ENCODE measurements around the gene TMEM181. TPM values are rescaled to one million over a fixed set of nuclear protein-coding genes. Genes with fewer than 3 reads are reported as not detected.

The TMEM181 gene
- total and polyA plus RNA-seq, 2 of the 13 experiments (the other 11 are each of a cell fraction or from before 2014, with no cell fraction given): 59.1 to 108 TPM

DNA sequence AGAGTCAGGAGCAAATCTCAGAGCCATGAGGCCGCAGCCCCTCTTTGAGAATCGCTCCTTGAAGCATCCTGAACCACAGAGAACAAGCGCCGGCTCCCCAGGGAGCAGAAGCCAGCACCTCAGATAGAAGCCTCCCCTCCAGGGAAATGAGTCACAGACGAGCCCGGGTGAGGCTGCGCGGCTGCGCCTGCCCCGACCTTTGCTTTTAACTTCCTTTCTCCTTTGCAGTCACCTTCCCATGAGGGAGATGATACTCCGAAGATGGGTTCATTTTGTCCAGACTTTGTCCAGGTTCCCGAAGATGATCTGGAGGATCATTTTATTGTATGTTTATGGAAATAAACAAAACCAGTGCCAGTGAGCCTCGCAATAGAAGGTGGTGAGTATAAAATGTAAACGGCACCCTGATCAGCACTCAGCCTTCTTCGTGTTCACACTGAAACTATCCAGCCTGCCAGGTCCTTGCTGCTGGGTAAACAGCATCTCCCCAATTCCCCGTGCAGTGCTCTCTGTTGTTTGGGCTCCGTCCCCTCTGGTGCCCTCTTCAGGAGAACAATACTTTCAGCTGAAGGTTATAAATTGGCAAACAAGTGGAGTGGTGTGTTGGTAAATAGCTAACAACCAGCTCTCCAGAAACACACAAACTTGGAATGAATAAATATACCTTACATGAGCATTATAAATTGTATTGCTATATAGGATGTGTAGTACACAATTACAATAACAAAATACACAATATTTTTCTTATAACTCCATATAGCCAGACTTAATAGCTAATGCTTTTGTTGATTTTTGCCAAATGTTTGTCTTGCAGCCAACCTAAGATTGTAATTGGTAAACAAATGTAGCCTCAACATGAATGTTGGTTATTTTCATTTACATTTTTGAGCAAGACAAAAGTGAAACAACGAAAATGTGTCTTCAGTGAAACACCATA lies 41.4 kb upstream of the TMEM181 start:
- Histone ChIP-seq H3K9ac (ENCODE audit: insufficient read depth, low read depth, low read length) (no peak overlapping the region), H2AFZ (ENCODE audit: low read length) (no peak overlapping the region), H3K79me2 (ENCODE audit: insufficient read depth, low read length) (no peaks in the 10 kb centered on the region), H3K9me3 (ENCODE audit: low read length) (no peaks in the 10 kb centered on the region), H3K4me3 (replicated peaks in 1 of 3; ENCODE audit: insufficient read depth in 1 of 3, low read depth in 2 of 3, low read length in 3 of 3) (0 out of 6 replicates have a peak overlapping the region, but pooled peaks of 1 of the 3 experiments have one; percentile 1), H3K27me3 (ENCODE audit: control insufficient read depth in 1 of 2, insufficient read depth in 2 of 2, low read length in 2 of 2) (no peaks in the 10 kb centered on the region), H3K36me3 (replicated peaks in 1 of 2; ENCODE audit: control insufficient read depth in 1 of 2, insufficient read depth in 2 of 2, low read length in 2 of 2) (no peaks in the 10 kb centered on the region), H3K4me2 (ENCODE audit: low read depth, low read length) (0 out of 2 replicates have a peak overlapping the region, but pooled peaks have one; percentile 25), H3K4me1 (ENCODE audit: insufficient read depth, low read length) (0 out of 2 replicates have a peak, but pooled peaks cover 7% of the 10 kb centered on the region), H4K20me1 (ENCODE audit: insufficient read depth, low read length) (no peaks in the 10 kb centered on the region), H3K27ac (ENCODE audit: extremely low read length, insufficient read depth, low read length) (no peak overlapping the region)
- CTCF ChIA-PET (ENCODE audit: low intra/inter-chr PET ratio, low total read pairs): interaction anchor here (0.7 to 1.4 kb wide), 2 partner anchors 298 to 304 kb away, joined by 5 to 6 read pairs; no protein-coding TSS in a partner anchor
- peak; percentile 72 for ATAC-seq
- DNase-seq (ENCODE audit: low spot score): peak; percentile 55
- FAIRE-seq: peak; percentile 95
- WGBS (ENCODE audit: low lambda C conversion rate): 53% methylated on average over 18 of the region's 18 CpGs
- no TSS peak for BruUV-seq (replicated peaks)
- intact Hi-C loops (cut with micrococcal nuclease; ENCODE audit: unreplicated experiment) (loop anchor here (5.0 kb wide), 1 partner anchor 296 kb away; no protein-coding TSS in a partner anchor), in situ Hi-C loops (cut with HindIII; ENCODE audit: extremely low pct_ligation_motif_present, low pct_unique_long_range_greater_than_20kb) (loop anchor here (25.0 kb wide), 1 partner anchor 306 kb away; no protein-coding TSS in a partner anchor)
- POLR2A ChIA-PET: interaction anchor here (1.2 kb wide), 1 partner anchor 28 kb away, joined by 3 read pairs; no protein-coding TSS in a partner anchor
- no peak for TF ChIP-seq U2AF2 (IDR thresholded peaks at IDR 0.05; ENCODE audit: low read depth, low read length)
- no peak for TF ChIP-seq ZNF549 (CRISPR knock-in tag; IDR thresholded peaks at IDR 0.05)
- TF ChIP-seq KDM6A (CRISPR knock-in tag; IDR thresholded peaks at IDR 0.05; ENCODE audit: low read depth): no peak
- TF ChIP-seq SOX13 (IDR thresholded peaks at IDR 0.05): no peak
- TF ChIP-seq SOX13 (CRISPR knock-in tag; conservative IDR thresholded peaks at IDR 0.05 in 1 of 2, IDR thresholded peaks at IDR 0.05 in 1 of 2): 0 out of 4 replicates have a peak, but pooled peaks of 1 of the 2 experiments have one; percentile 17
- no peak for TF ChIP-seq SMYD3 (CRISPR knock-in tag; IDR thresholded peaks at IDR 0.05)
- TF ChIP-seq STAG1 (CRISPR knock-in tag; IDR thresholded peaks at IDR 0.05): peak; percentile 77
- TF ChIP-seq ZNF263 (CRISPR knock-in tag; IDR thresholded peaks at IDR 0.05): peak; percentile 68
- TF ChIP-seq, protein P1, sequence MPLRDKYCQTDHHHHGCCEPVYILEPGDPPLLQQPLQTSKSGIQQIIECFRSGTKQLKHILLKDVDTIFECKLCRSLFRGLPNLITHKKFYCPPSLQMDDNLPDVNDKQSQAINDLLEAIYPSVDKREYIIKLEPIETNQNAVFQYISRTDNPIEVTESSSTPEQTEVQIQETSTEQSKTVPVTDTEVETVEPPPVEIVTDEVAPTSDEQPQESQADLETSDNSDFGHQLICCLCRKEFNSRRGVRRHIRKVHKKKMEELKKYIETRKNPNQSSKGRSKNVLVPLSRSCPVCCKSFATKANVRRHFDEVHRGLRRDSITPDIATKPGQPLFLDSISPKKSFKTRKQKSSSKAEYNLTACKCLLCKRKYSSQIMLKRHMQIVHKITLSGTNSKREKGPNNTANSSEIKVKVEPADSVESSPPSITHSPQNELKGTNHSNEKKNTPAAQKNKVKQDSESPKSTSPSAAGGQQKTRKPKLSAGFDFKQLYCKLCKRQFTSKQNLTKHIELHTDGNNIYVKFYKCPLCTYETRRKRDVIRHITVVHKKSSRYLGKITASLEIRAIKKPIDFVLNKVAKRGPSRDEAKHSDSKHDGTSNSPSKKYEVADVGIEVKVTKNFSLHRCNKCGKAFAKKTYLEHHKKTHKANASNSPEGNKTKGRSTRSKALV (CRISPR knock-in tag; IDR thresholded peaks at IDR 0.05): no peak
- no peak for TF ChIP-seq REPIN1 (CRISPR knock-in tag; IDR thresholded peaks at IDR 0.05; ENCODE audit: borderline replicate concordance, low read depth)
- no peak for TF ChIP-seq CBX2 (IDR thresholded peaks at IDR 0.05; ENCODE audit: low read depth, low read length)
- TF ChIP-seq CBX2 (CRISPR knock-in tag; IDR thresholded peaks at IDR 0.05; ENCODE audit: low read depth): no peak
- TF ChIP-seq, protein P2, sequence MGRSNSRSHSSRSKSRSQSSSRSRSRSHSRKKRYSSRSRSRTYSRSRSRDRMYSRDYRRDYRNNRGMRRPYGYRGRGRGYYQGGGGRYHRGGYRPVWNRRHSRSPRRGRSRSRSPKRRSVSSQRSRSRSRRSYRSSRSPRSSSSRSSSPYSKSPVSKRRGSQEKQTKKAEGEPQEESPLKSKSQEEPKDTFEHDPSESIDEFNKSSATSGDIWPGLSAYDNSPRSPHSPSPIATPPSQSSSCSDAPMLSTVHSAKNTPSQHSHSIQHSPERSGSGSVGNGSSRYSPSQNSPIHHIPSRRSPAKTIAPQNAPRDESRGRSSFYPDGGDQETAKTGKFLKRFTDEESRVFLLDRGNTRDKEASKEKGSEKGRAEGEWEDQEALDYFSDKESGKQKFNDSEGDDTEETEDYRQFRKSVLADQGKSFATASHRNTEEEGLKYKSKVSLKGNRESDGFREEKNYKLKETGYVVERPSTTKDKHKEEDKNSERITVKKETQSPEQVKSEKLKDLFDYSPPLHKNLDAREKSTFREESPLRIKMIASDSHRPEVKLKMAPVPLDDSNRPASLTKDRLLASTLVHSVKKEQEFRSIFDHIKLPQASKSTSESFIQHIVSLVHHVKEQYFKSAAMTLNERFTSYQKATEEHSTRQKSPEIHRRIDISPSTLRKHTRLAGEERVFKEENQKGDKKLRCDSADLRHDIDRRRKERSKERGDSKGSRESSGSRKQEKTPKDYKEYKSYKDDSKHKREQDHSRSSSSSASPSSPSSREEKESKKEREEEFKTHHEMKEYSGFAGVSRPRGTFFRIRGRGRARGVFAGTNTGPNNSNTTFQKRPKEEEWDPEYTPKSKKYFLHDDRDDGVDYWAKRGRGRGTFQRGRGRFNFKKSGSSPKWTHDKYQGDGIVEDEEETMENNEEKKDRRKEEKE (IDR thresholded peaks at IDR 0.05): no peak
- TF ChIP-seq SRSF1 (optimal IDR thresholded peaks at IDR 0.05; ENCODE audit: low read depth, low read length): no peak
- 0 out of 4 replicates have a peak, but pooled peaks have one; percentile 21 to 47 for TF ChIP-seq HMGXB4 (CRISPR knock-in tag; IDR thresholded peaks at IDR 0.05; ENCODE audit: borderline replicate concordance in 1 of 2, low read depth in 1 of 2)
- peak; percentile 22; the same call in 1 of the 2 replicates for TF ChIP-seq KAT8 (CRISPR knock-in tag; IDR thresholded peaks at IDR 0.05)

Measured in HepG2 (cell line).